ENCODE measurements around the gene CYP2A6.

DNA sequence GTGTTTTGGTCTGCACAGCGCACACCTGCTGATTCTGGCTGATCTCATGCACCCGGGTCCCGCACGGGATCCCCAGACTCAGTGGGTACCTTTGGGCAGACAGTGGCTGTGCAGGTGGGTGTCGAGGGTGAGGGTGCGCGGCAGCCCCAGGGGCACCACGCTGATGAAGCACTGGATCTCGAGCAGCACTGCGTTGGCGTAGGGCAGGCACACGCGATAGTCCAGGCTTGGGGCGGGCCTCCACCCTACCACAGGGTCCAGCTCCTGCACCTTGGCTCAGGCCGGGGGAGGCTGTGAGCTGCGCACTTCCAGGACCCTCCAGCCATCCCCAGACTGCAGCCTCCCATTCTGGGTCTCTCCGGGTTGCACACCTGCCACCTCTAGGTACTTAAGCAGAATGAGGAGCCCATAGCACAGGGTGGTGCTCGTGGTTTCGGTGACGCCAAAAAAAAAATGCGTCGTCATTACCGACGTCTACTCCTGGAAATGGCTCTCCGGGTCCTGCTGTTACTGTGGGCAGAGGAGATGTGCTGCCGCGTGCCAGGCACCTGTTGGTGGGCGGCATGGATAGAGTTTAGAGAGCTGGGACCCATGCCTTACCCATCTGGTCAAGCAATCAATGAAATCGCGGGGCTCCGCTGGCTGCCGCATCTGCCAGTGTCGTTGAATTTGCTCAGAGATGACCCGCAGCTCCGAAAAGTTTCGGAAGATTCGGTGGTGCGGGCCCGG is 40.7 kb downstream of the CYP2A6 start:
- TF ChIP-seq, protein P1, sequence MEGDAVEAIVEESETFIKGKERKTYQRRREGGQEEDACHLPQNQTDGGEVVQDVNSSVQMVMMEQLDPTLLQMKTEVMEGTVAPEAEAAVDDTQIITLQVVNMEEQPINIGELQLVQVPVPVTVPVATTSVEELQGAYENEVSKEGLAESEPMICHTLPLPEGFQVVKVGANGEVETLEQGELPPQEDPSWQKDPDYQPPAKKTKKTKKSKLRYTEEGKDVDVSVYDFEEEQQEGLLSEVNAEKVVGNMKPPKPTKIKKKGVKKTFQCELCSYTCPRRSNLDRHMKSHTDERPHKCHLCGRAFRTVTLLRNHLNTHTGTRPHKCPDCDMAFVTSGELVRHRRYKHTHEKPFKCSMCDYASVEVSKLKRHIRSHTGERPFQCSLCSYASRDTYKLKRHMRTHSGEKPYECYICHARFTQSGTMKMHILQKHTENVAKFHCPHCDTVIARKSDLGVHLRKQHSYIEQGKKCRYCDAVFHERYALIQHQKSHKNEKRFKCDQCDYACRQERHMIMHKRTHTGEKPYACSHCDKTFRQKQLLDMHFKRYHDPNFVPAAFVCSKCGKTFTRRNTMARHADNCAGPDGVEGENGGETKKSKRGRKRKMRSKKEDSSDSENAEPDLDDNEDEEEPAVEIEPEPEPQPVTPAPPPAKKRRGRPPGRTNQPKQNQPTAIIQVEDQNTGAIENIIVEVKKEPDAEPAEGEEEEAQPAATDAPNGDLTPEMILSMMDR (IDR thresholded peaks at IDR 0.05; ENCODE audit: low read depth, low read length, missing input control): no peak
- TF ChIP-seq RAD21 (IDR thresholded peaks at IDR 0.05) (no peak), ZBTB33 (IDR thresholded peaks at IDR 0.05) (no peak), REST (IDR thresholded peaks at IDR 0.05) (no peak), TAF1 (conservative IDR thresholded peaks at IDR 0.05) (no peak), ATF3 (IDR thresholded peaks at IDR 0.05) (no peak), RXRA (IDR thresholded peaks at IDR 0.05) (no peak), NR2F2 (IDR thresholded peaks at IDR 0.05) (no peak), YY1 (IDR thresholded peaks at IDR 0.05) (no peak), MAX (IDR thresholded peaks at IDR 0.05) (no peak)
